Neural cell (in vitro differentiated cells): ENCODE measurements around the gene TRPM3.

Experiments used
- CTCF ChIP-seq: fragments of 450-650 bp; IDR thresholded peaks from 2 replicates; pipeline ENCODE4 v1.5.1; 2014; ENCODE audit warnings: antibody characterized with exemption, mild to moderate bottlenecking, moderate library complexity; ENCODE audit not compliant: poor library complexity, severe bottlenecking
- EP300 ChIP-seq: fragments of 450-650 bp; conservative IDR thresholded peaks from 2 replicates; pipeline ENCODE4 v1.6.1; 2014; ENCODE audit warnings: antibody characterized with exemption, mild to moderate bottlenecking, moderate library complexity; ENCODE audit not compliant: poor library complexity, severe bottlenecking
- EZH2 ChIP-seq: fragments of 200-600, 300-800 bp; shearing (Covaris generic), sonication (generic); IDR thresholded peaks from 2 replicates; pipeline ENCODE4 v1.6.1; 2014; ENCODE audit warnings: antibody characterized with exemption, low read length, borderline replicate concordance, mild to moderate bottlenecking; ENCODE audit not compliant: insufficient read depth, poor library complexity, severe bottlenecking
- POLR2AphosphoS5 ChIP-seq: IDR thresholded peaks from 2 replicates; pipeline ENCODE4 v1.6.1; 2012
- TAF1 ChIP-seq: IDR thresholded peaks from 2 replicates; pipeline ENCODE4 v1.6.1; 2012; ENCODE audit warnings: low read depth

- TF ChIP-seq POLR2AphosphoS5 (no peak), EP300 (no peak), TAF1 (no peak), CTCF (no peak), EZH2 (no peak)
Observed at GRCh38 chr9:70795841-70796240, 325.6 kb downstream of the TRPM3 start.
